Fibroblast of lung (primary cell): ENCODE results near the gene FBXO40. TPM values are rescaled to one million over a fixed set of nuclear protein-coding genes. Genes with fewer than 3 reads are reported as not detected.

ENCODE experiments used
- DNase-seq, 2 donors: peaks; one replicate each; pipeline versions ENCODE4 v3.0.0 to v3.0.0-alpha.2; 2010; ENCODE audit warnings: low read depth in 2 of 2
- H2AFZ ChIP-seq: 2 replicates; pipeline ENCODE4 v1.5.1; 2012; ENCODE audit warnings: low read length, control low read depth, inconsistent platforms
- H3K27ac ChIP-seq: 2 replicates; pipeline ENCODE4 v1.5.1; 2011; ENCODE audit warnings: low read length, control low read depth; ENCODE audit not compliant: insufficient read depth
- H3K27me3 ChIP-seq: 2 replicates; pipeline ENCODE4 v1.5.1; 2011; ENCODE audit warnings: mild to moderate bottlenecking, low read length; ENCODE audit not compliant: control insufficient read depth, insufficient read depth
- H3K36me3 ChIP-seq: 2 replicates; pipeline ENCODE4 v1.5.1; 2011; ENCODE audit warnings: low read length; ENCODE audit not compliant: control insufficient read depth, insufficient read depth
- H3K4me1 ChIP-seq: 2 replicates; pipeline ENCODE4 v1.5.1; 2011; ENCODE audit warnings: low read length; ENCODE audit not compliant: control insufficient read depth, insufficient read depth; ENCODE audit errors: extremely low read depth
- H3K4me2 ChIP-seq: 2 replicates; pipeline ENCODE4 v1.5.1; 2011; ENCODE audit warnings: low read length, control low read depth; ENCODE audit not compliant: insufficient read depth; ENCODE audit errors: extremely low read depth
- H3K4me3 ChIP-seq, 4 experiments: fragments of 200-600 bp in 1 of 4; sonication (generic) in 1 of 4; replicated peaks in 1 of 4; 2 replicates each; pipeline ENCODE4 v1.5.1; 2011 to 2016; ENCODE audit warnings: low read length in 4 of 4, low read depth in 3 of 4, mild to moderate bottlenecking in 3 of 4, control low read depth in 2 of 4, inconsistent platforms in 1 of 4, mixed read lengths in 1 of 4; ENCODE audit not compliant: insufficient read depth in 1 of 4; ENCODE audit errors: control extremely low read depth in 1 of 4
- H3K79me2 ChIP-seq: 2 replicates; pipeline ENCODE4 v1.5.1; 2012; ENCODE audit warnings: mild to moderate bottlenecking, low read length, inconsistent platforms; ENCODE audit not compliant: control insufficient read depth, insufficient read depth
- H3K9ac ChIP-seq: 2 replicates; pipeline ENCODE4 v1.5.1; 2011; ENCODE audit warnings: mild to moderate bottlenecking, low read length, control low read depth; ENCODE audit not compliant: insufficient read depth
- H3K9me3 ChIP-seq: 2 replicates; pipeline ENCODE4 v1.5.1; 2012; ENCODE audit warnings: low read depth, low read length; ENCODE audit not compliant: control insufficient read depth, insufficient read depth
- H4K20me1 ChIP-seq: 2 replicates; pipeline ENCODE4 v1.5.1; 2011; ENCODE audit warnings: low read length; ENCODE audit not compliant: control insufficient read depth, insufficient read depth; ENCODE audit errors: extremely low read depth
- EZH2 ChIP-seq: IDR thresholded peaks from 2 replicates; pipeline ENCODE4 v1.5.1; 2012; ENCODE audit warnings: low read length, control low read depth, mild to moderate bottlenecking; ENCODE audit errors: missing control alignments
- polyA plus RNA-seq, 2 donors: library from polyadenylated mRNA; depleted of rRNA in 1 of 2; stranded (reverse) in 1 of 2; unstranded in 1 of 2; fragments of >200 nt; gene quantifications; 2 replicates each; pipeline ENCODE4 v1.2.1, GENCODE V29; 2011 to 2012; ENCODE audit warnings: missing spikeins in 1 of 2
- total RNA-seq: library from RNA; depleted of rRNA; stranded (reverse); fragments of >200 nt; gene quantifications from 2 replicates; pipeline ENCODE4 v1.2.1, GENCODE V29; 2014
- TF ChIP-seq, protein P1 (sequence below), 2 donors: IDR thresholded peaks in 1 of 2; conservative IDR thresholded peaks in 1 of 2; 1 replicate in 1 of 2; 2 replicates in 1 of 2; pipeline ENCODE4 v1.5.1; 2011 to 2012; ENCODE audit warnings: low read length in 2 of 2, control low read depth in 1 of 2, inconsistent platforms in 1 of 2, low read depth in 1 of 2, mild to moderate bottlenecking in 1 of 2

Gene FBXO40
- total and polyA plus RNA-seq, 2 donors (not counting 1 experiment from before 2014, with no cell fraction given) = not detected

DNA sequence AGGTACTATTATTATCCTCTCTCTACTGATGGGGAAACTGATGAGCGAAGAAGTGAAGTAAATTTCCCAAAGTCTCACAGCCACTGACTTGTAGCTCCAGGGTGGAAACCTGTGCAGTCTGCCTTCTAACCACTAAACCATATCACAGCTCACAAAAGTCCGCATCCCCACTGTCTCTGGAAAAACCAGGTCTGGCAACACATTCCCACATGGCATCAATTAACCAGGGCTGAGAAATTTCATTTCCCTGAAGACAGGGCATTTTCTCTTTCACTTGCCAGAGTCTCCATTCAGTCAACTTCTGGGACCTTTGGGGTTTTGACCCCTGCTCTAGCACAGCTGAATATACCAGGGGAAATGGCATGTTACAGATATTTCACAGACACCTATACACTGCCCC lies 26.5 kb downstream of the FBXO40 start:
- no peak overlapping the region for H3K27ac ChIP-seq
- TF ChIP-seq EZH2 = no peak
- TF ChIP-seq, protein P1, sequence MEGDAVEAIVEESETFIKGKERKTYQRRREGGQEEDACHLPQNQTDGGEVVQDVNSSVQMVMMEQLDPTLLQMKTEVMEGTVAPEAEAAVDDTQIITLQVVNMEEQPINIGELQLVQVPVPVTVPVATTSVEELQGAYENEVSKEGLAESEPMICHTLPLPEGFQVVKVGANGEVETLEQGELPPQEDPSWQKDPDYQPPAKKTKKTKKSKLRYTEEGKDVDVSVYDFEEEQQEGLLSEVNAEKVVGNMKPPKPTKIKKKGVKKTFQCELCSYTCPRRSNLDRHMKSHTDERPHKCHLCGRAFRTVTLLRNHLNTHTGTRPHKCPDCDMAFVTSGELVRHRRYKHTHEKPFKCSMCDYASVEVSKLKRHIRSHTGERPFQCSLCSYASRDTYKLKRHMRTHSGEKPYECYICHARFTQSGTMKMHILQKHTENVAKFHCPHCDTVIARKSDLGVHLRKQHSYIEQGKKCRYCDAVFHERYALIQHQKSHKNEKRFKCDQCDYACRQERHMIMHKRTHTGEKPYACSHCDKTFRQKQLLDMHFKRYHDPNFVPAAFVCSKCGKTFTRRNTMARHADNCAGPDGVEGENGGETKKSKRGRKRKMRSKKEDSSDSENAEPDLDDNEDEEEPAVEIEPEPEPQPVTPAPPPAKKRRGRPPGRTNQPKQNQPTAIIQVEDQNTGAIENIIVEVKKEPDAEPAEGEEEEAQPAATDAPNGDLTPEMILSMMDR (conservative IDR thresholded peaks at IDR 0.05 in 1 of 2, IDR thresholded peaks at IDR 0.05 in 1 of 2; ENCODE audit: low read depth in 1 of 2, low read length in 2 of 2) = no peak
- H3K4me3 ChIP-seq = no peak overlapping the region
- no peak for DNase-seq
- no peak overlapping the region for H3K9ac ChIP-seq
- H3K4me1 ChIP-seq = no peaks in the 10 kb centered on the region
- no peaks in the 10 kb centered on the region for H3K9me3 ChIP-seq
- no peaks in the 10 kb centered on the region for H3K36me3 ChIP-seq
- H2AFZ ChIP-seq = no peak overlapping the region
- no peaks in the 10 kb centered on the region for H3K27me3 ChIP-seq
- no peaks in the 10 kb centered on the region for H3K79me2 ChIP-seq
- no peaks in the 10 kb centered on the region for H4K20me1 ChIP-seq
- no peak overlapping the region for H3K4me2 ChIP-seq

DNA sequence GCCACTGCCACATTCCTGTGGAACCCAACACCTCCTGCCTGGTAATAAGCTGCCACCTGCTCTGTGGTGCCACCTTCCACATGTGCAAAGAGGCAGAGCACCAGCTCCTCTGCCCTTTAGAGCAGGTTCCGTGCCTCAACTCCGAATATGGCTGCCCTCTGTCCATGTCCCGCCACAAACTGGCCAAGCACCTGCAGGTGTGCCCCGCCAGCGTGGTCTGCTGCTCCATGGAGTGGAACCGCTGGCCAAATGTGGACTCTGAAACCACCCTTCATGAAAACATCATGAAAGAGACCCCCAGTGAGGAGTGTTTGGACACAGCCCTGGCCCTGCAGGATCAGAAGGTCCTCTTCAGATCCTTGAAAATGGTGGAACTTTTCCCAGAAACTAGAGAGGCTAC lies 28.3 kb downstream of the FBXO40 start:
- Histone ChIP-seq H3K27ac (no peak overlapping the region), H3K9ac (no peak overlapping the region), H3K79me2 (no peaks in the 10 kb centered on the region), H3K4me1 (no peaks in the 10 kb centered on the region), H3K27me3 (no peaks in the 10 kb centered on the region), H3K4me3 (no peak overlapping the region), H3K36me3 (no peaks in the 10 kb centered on the region), H2AFZ (no peak overlapping the region), H3K4me2 (no peak overlapping the region), H3K9me3 (no peaks in the 10 kb centered on the region), H4K20me1 (no peaks in the 10 kb centered on the region)
- TF ChIP-seq, protein P1 (conservative IDR thresholded peaks at IDR 0.05 in 1 of 2, IDR thresholded peaks at IDR 0.05 in 1 of 2; ENCODE audit: low read depth in 1 of 2, low read length in 2 of 2) = no peak
- no peak for TF ChIP-seq EZH2
- DNase-seq = no peak

DNA sequence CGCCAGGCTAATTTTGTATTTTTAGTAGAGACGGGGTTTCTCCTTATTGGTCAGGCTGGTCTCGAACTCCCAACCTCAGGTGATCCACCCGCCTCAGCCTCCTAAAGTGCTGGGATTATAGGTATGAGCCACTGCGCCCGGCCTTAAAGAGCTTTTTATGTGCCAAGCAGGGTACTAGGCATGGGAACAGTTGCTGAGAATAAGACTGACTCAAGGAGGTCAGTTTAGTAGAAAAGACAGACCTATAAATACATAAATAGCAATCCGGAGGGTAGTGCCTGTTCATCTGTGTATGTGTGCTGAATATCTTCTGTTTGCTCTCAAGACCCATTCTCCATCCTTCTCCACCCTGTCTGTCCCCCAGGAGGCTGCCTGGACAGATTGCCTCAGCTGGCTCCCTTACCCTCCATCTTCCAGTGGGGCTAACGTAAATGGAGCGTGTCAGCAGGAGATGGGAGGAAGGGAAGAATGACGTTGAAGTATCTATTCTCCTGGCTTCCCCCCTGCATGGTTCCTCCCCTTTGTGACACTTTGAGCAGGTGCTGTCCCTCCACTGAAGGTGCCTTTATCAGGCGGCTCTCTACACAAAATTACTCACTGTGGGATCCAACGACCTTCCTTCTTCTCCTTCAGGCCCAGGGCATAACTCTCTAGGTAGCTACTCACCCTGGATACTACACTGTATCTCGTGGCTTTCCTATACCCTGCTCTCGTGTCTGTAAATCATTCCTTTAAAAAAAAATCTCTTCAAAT lies 31.1 kb downstream of the FBXO40 start:
- Histone ChIP-seq H3K4me2 (no peak overlapping the region), H3K36me3 (no peaks in the 10 kb centered on the region), H3K27me3 (no peaks in the 10 kb centered on the region), H3K79me2 (no peaks in the 10 kb centered on the region), H3K9me3 (no peaks in the 10 kb centered on the region), H3K9ac (no peak overlapping the region), H4K20me1 (no peaks in the 10 kb centered on the region), H3K4me3 (no peak overlapping the region), H3K27ac (no peak overlapping the region), H2AFZ (no peak overlapping the region), H3K4me1 (no peaks in the 10 kb centered on the region)
- TF ChIP-seq EZH2 = no peak
- TF ChIP-seq, protein P1 (conservative IDR thresholded peaks at IDR 0.05 in 1 of 2, IDR thresholded peaks at IDR 0.05 in 1 of 2; ENCODE audit: low read depth in 1 of 2, low read length in 2 of 2) = no peak
- DNase-seq = no peak
